ENCODE data around the gene UBE2N.

DNA sequence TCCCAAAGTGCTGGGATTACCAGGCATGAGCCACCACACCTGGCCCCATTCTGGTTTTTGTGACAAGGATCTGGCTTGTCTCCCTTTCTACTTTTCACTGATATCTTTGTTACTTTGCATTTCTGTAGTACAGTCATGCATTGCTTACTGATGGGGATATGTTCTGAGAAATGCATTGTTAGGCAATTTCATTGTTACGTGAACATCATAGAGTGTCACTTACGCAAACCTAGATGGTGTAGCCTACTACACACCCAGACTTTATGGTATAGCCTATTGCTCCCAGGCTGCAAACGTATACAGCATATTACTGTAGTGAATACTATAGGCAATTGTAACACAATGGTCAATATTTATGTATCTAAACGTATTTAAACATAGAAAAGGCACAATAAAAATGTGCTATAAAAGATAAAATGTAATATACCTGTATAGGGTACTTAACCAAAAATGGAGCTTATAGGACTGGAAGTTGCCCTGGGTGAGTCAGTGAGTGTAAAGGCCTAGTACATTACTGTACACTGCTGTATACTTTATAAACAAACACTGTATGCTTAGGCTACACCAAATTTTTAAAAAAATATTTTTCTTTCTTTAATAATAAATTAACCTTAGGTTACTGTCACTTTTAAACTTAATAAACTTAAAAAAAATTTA is 41.5 kb upstream of the UBE2N start:
- TF ChIP-seq, protein P1, sequence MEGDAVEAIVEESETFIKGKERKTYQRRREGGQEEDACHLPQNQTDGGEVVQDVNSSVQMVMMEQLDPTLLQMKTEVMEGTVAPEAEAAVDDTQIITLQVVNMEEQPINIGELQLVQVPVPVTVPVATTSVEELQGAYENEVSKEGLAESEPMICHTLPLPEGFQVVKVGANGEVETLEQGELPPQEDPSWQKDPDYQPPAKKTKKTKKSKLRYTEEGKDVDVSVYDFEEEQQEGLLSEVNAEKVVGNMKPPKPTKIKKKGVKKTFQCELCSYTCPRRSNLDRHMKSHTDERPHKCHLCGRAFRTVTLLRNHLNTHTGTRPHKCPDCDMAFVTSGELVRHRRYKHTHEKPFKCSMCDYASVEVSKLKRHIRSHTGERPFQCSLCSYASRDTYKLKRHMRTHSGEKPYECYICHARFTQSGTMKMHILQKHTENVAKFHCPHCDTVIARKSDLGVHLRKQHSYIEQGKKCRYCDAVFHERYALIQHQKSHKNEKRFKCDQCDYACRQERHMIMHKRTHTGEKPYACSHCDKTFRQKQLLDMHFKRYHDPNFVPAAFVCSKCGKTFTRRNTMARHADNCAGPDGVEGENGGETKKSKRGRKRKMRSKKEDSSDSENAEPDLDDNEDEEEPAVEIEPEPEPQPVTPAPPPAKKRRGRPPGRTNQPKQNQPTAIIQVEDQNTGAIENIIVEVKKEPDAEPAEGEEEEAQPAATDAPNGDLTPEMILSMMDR (IDR thresholded peaks at IDR 0.05; ENCODE audit: control extremely low read depth in 1 of 3, insufficient read depth in 1 of 3, low read depth in 1 of 3, low read length in 3 of 3): no peak
- no peak for TF ChIP-seq SUZ12 (IDR thresholded peaks at IDR 0.05; ENCODE audit: low read length)
- no peak for TF ChIP-seq TBP (IDR thresholded peaks at IDR 0.05; ENCODE audit: low read depth, low read length)
- TF ChIP-seq TAF1 (IDR thresholded peaks at IDR 0.05; ENCODE audit: low read depth, low read length): no peak
- TF ChIP-seq CREB1 (IDR thresholded peaks at IDR 0.05): no peak
- no peak for TF ChIP-seq EP300 (IDR thresholded peaks at IDR 0.05; ENCODE audit: borderline replicate concordance in 1 of 2, low read depth in 2 of 2, low read length in 2 of 2)
- TF ChIP-seq KDM5A (IDR thresholded peaks at IDR 0.05; ENCODE audit: low read length): no peak
- TF ChIP-seq ASH2L (IDR thresholded peaks at IDR 0.05; ENCODE audit: low read length): no peak
